Nephron progenitor cell (in vitro differentiated cells): Measurements from ENCODE around the gene MDH1B.

Experiments used
- DNase-seq: peaks from one replicate; pipeline ENCODE4 v3.0.0; 2021
- H3K27ac Mint-ChIP-seq: 2 replicates; pipeline ENCODE4 v1.8.0; 2021; ENCODE audit warnings: mild to moderate bottlenecking, moderate library complexity, mixed read lengths
- H3K27me3 Mint-ChIP-seq: 2 replicates; pipeline ENCODE4 v1.8.0; 2021; ENCODE audit warnings: mild to moderate bottlenecking, low read depth, mixed read lengths; ENCODE audit not compliant: poor library complexity
- H3K36me3 Mint-ChIP-seq: 2 replicates; pipeline ENCODE4 v1.8.0; 2021; ENCODE audit warnings: low read depth, mixed read lengths
- H3K4me1 Mint-ChIP-seq: 2 replicates; pipeline ENCODE4 v1.8.0; 2021; ENCODE audit warnings: mixed read lengths
- H3K4me3 Mint-ChIP-seq: 2 replicates; pipeline ENCODE4 v1.8.0; 2021; ENCODE audit warnings: mild to moderate bottlenecking, moderate library complexity, mixed read lengths
- H3K9me3 Mint-ChIP-seq: 2 replicates; pipeline ENCODE4 v1.8.0; 2021; ENCODE audit warnings: mild to moderate bottlenecking, moderate library complexity, mixed read lengths
- CTCF ChIP-seq: fragments of 200-600 bp; sonication (generic); IDR thresholded peaks from 2 replicates; pipeline ENCODE4 v1.5.0; 2021; ENCODE audit warnings: antibody characterized with exemption

Gene MDH1B

GRCh38 chr2:206693399-206694137 is 71.6 kb downstream of the MDH1B start:
- DNase-seq, result peak; percentile 33
- H3K36me3 Mint-ChIP-seq, result no peaks in the 10 kb centered on the region
- no peak overlapping the region for H3K27ac Mint-ChIP-seq
- peaks cover 11% of the 10 kb centered on the region for H3K27me3 Mint-ChIP-seq
- H3K9me3 Mint-ChIP-seq, result no peaks in the 10 kb centered on the region
- H3K4me3 Mint-ChIP-seq, result no peak overlapping the region
- TF ChIP-seq CTCF, result peak; percentile 67
- no peaks in the 10 kb centered on the region for H3K4me1 Mint-ChIP-seq

DNA sequence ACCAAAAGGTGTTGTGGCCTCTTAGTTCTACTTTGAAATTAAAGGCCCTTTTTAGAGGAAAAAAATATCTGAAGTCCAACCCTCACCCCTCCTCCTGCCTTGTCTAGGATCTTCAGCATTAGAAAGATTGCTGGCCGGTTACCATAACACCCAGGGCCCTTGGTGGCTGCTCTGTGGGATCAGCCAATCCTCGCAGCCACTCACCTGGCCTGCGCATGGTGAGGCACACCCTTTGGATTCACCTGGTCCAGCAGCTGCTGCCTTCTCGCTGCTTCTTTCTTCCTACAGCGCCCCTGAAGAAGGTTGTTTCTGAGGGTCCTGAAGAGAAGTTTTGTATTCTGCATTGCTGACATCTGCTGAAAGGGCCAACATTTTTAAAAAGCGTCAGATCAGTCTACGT is 72.2 kb downstream of the MDH1B start:
- no peaks in the 10 kb centered on the region for H3K36me3 Mint-ChIP-seq
- peaks cover 11% of the 10 kb centered on the region for H3K27me3 Mint-ChIP-seq
- no peak for TF ChIP-seq CTCF
- H3K9me3 Mint-ChIP-seq, result no peaks in the 10 kb centered on the region
- no peak overlapping the region for H3K27ac Mint-ChIP-seq
- H3K4me1 Mint-ChIP-seq, result no peaks in the 10 kb centered on the region
- DNase-seq, result no peak
- H3K4me3 Mint-ChIP-seq, result no peak overlapping the region

DNA sequence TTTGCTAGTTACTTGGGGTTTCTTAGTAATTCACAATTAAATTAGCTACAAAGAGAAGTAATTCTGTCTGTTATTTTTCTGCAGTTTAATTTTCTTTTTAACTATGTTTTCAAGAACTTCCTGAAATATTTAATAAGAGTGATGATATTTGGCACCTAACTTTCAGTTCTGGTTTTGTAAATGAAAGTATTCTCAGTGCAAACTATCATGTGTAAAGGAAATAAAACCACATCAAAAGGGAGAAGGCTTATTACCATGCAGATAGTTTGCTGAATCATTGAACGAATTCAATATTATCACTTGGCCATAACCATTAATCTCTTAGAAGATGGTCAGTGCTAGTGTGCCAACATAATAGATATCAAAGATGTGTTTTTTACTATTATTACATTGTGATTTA is 76.1 kb downstream of the MDH1B start:
- Mint-ChIP-seq H3K4me1 (no peaks in the 10 kb centered on the region), H3K36me3 (no peaks in the 10 kb centered on the region), H3K27me3 (peaks cover 15% of the 10 kb centered on the region), H3K4me3 (no peak overlapping the region), H3K9me3 (no peaks in the 10 kb centered on the region), H3K27ac (no peak overlapping the region)
- no peak for DNase-seq
- no peak for TF ChIP-seq CTCF

DNA sequence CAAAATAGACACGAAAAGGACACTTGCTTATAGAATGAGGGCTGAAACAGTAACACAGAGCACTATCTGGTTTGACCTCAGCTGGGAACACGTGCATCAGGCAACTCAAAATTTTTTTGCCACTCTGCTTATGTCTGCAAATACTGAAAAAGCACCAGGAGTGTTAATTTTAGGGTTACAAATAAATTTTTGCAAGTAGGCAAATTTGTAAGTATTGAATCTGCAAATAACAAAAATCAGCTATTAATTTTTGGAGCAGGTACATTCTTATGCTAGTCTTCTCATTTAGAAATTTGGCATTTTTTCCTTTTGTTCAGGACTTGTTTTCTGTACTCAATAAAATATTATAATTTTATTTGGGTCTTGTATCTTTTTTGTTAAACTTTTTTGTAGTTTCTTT is 76.7 kb downstream of the MDH1B start:
- H3K36me3 Mint-ChIP-seq, result no peaks in the 10 kb centered on the region

More for the DNA sequence above, 76.7 kb downstream of the MDH1B start:
- peaks cover 13% of the 10 kb centered on the region for H3K27me3 Mint-ChIP-seq
- no peak for DNase-seq
- TF ChIP-seq CTCF, result no peak
- no peak overlapping the region for H3K4me3 Mint-ChIP-seq
- H3K4me1 Mint-ChIP-seq, result no peaks in the 10 kb centered on the region
- H3K9me3 Mint-ChIP-seq, result no peaks in the 10 kb centered on the region
- H3K27ac Mint-ChIP-seq, result no peak overlapping the region
